ENCODE results near the gene SLC9A7.

GRCh38 chrX:46739736-46740135 lies 19.2 kb downstream of the SLC9A7 start:
- TF ChIP-seq TAF1 (IDR thresholded peaks at IDR 0.05; ENCODE audit: borderline replicate concordance, insufficient read depth, low read length): no peak
- TF ChIP-seq REST (IDR thresholded peaks at IDR 0.05; ENCODE audit: insufficient read depth in 1 of 2, low read depth in 2 of 2, low read length in 2 of 2): no peak
- no peak for TF ChIP-seq SIN3A (IDR thresholded peaks at IDR 0.05; ENCODE audit: borderline replicate concordance, insufficient read depth, low read length)
- no peak for TF ChIP-seq POLR2AphosphoS5 (IDR thresholded peaks at IDR 0.05; ENCODE audit: low read depth, low read length)
